Mucosa of descending colon (tissue), 3 donors: ENCODE data around the gene IL17RB. TPM values are rescaled to one million over a fixed set of nuclear protein-coding genes. Genes with fewer than 3 reads are reported as not detected.

ENCODE experiments used
- ATAC-seq: fragments of 200-7000 bp; cut with Tn5 transposase; one replicate; pipeline ENCODE4 v1.9.1; 2020; ENCODE audit warnings: mild to moderate bottlenecking, moderate library complexity
- DNase-seq, 3 donors: peaks; one replicate each; pipeline ENCODE4 v3.0.0-alpha.2; 2020
- H3K36me3 ChIP-seq: fragments of 200-600 bp; one replicate; pipeline ENCODE4 v1.8.0; 2021; ENCODE audit warnings: low read depth, mild to moderate bottlenecking
- H3K4me1 ChIP-seq: fragments of 200-600 bp; one replicate; pipeline ENCODE4 v1.8.0; 2021; ENCODE audit warnings: low read depth, mild to moderate bottlenecking
- H3K4me3 ChIP-seq: fragments of 200-600 bp; one replicate; pipeline ENCODE4 v1.8.0; 2021; ENCODE audit warnings: mild to moderate bottlenecking
- H3K9me3 ChIP-seq: fragments of 200-600 bp; one replicate; pipeline ENCODE4 v1.8.0; 2021; ENCODE audit warnings: mild to moderate bottlenecking
- CTCF ChIP-seq: fragments of 200-600 bp; IDR thresholded peaks from one replicate; pipeline ENCODE4 v1.8.0; 2022; ENCODE audit warnings: antibody characterized with exemption, mild to moderate bottlenecking
- intact Hi-C, 2 donors: fragments of 100-400 bp; cut with DNase I in 1 of 2; cut with micrococcal nuclease in 1 of 2; formaldehyde crosslinking; loops; one replicate each; pipeline versions ENCODE4 v1.11.0 to v1.11.1; 2022; cut with DNase I, micrococcal nuclease
- long read RNA-seq, 2 donors: library from polyadenylated mRNA; unstranded; transcript quantifications; one replicate each; pipeline ENCODE4 v2.0.0, GENCODE V29; 2019 to 2021
- total RNA-seq, 3 donors: library from RNA; stranded (reverse); fragmentation: NEBNext Ultra II Directional in 2 of 3; extraction: Animal tissue kit (Norgen Biotek cat#: 25700) in 2 of 3; gene quantifications; one replicate each; pipeline versions ENCODE4 v1.2.1 to v1.2.4, GENCODE V29; 2021 to 2023
- donor health status: DM: no; HTN: no; CAD: no; lungs with moderate emphysema.
- donor health status: DM: no; HTN: no; CAD: no.
- donor health status: DM: no; HTN: yes; CAD: no.

IL17RB gene, protein sequence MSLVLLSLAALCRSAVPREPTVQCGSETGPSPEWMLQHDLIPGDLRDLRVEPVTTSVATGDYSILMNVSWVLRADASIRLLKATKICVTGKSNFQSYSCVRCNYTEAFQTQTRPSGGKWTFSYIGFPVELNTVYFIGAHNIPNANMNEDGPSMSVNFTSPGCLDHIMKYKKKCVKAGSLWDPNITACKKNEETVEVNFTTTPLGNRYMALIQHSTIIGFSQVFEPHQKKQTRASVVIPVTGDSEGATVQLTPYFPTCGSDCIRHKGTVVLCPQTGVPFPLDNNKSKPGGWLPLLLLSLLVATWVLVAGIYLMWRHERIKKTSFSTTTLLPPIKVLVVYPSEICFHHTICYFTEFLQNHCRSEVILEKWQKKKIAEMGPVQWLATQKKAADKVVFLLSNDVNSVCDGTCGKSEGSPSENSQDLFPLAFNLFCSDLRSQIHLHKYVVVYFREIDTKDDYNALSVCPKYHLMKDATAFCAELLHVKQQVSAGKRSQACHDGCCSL
- 10 to 100 TPM; 10.3 to 13.4 (median 10.9) TPM for total RNA-seq
- long read RNA-seq, donor 1, partial matches to known transcripts = 0 of 5 reads
- long read RNA-seq, donor 1, other reads (novel, unspliced or antisense) = 4 of 5 reads
- long read RNA-seq, donor 2, partial matches to known transcripts = 0 of 1 reads
- long read RNA-seq, donor 2, other reads (novel, unspliced or antisense) = 1 of 1 reads

GRCh38 chr3:53846134-53846850, at the start of gene IL17RB, which contains the start of gene CHDH:
TSS of gene IL17RB (plus strand) at chr3:53846568. CDS start at chr3:53846589, 21 bp downstream.
TSS of gene CHDH (minus strand) at chr3:53846419. CDS start at chr3:53824008, 22,411 bp downstream.
- intact Hi-C loops = no loop called here
- peak; percentile 76 to 92 (median 82) for DNase-seq
- Histone ChIP-seq H3K9me3 (no peaks in the 10 kb centered on the region), H3K4me1 (peaks cover 30% of the 10 kb centered on the region), H3K36me3 (no peaks in the 10 kb centered on the region), H3K4me3 (peak within 1 kb of the TSS; percentile 56)
- TF ChIP-seq CTCF = no peak
- ATAC-seq = peak; percentile 76

GRCh38 chr3:53798144-53798543, 48.2 kb upstream of the IL17RB start:
- no peak for TF ChIP-seq CTCF
- no peaks in the 10 kb centered on the region for H3K36me3 ChIP-seq
- intact Hi-C loops = no loop called here
- no peaks in the 10 kb centered on the region for H3K4me1 ChIP-seq
- ATAC-seq = no peak
- DNase-seq = no peak
- H3K9me3 ChIP-seq = no peaks in the 10 kb centered on the region
- H3K4me3 ChIP-seq = no peak overlapping the region

- Histone ChIP-seq H3K9me3 (no peaks in the 10 kb centered on the region), H3K4me3 (no peak overlapping the region), H3K36me3 (no peaks in the 10 kb centered on the region), H3K4me1 (no peaks in the 10 kb centered on the region)
- DNase-seq (no peak), ATAC-seq (no peak)
- intact Hi-C loops = no loop called here
- no peak for TF ChIP-seq CTCF
Measured at GRCh38 chr3:53799338-53799865, 47.0 kb upstream of the IL17RB start.

DNA sequence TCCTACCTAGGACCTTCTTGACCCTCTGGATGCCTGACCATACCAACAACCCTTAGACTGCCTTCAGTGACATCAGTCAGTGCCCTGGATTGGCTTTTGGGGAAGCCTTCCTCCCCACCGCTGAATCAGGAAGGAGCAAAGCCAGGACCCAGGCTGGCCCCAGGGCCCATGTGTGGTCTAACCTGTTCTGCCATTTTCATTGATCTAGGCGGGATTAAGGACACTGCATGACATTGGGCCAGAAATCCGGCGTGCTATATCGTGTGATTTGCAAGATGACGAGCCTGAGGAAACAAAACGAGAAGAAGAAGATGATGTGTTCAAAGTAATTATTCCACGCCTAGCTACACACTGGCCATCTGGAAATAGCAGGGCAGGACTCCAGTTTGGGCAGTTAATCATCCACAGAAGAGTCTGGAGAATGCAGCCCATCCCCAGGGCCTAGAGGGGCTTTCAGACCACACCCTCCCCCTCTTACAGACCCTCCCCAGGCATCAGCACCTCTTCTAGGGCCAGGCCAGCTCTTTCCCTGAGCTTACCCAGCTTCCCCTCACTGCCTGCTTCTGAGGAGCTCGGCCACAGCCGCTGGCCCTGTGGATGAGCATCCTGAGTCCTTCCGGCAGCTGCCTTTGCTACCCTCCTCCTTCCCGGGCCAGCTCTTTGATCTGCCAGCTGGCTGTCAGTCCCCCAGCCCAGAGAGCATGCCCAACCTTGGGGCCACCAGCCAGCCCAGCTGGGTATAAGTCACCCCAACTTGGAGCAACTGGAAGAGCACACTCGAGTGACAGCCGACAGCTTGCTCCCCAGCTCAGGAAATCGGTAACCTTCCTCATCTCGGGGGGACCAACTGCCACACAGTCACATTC, 46.1 kb upstream of the IL17RB start:
- Histone ChIP-seq H3K36me3 (no peaks in the 10 kb centered on the region), H3K4me3 (no peak overlapping the region), H3K4me1 (no peaks in the 10 kb centered on the region), H3K9me3 (no peaks in the 10 kb centered on the region)
- ATAC-seq = no peak
- TF ChIP-seq CTCF = no peak
- no peak for DNase-seq
- intact Hi-C loops = no loop called here

- intact Hi-C loops = no loop called here
- TF ChIP-seq CTCF = no peak
- Histone ChIP-seq H3K4me1 (peaks cover 2% of the 10 kb centered on the region), H3K36me3 (no peaks in the 10 kb centered on the region), H3K4me3 (no peak overlapping the region), H3K9me3 (no peaks in the 10 kb centered on the region)
- ATAC-seq (no peak), DNase-seq (no peak)
Measured at GRCh38 chr3:53801319-53801718, 45.0 kb upstream of the IL17RB start.
